GM19023 (cell line): ENCODE data around the gene DNAJC4.

Experiments used
- ATAC-seq: cut with Tn5 transposase; IDR thresholded peaks from one replicate; pipeline ENCODE4 v1.9.1; 2021; ENCODE audit warnings: mild to moderate bottlenecking, moderate library complexity; ENCODE audit not compliant: unreplicated experiment

The DNAJC4 gene

DNA sequence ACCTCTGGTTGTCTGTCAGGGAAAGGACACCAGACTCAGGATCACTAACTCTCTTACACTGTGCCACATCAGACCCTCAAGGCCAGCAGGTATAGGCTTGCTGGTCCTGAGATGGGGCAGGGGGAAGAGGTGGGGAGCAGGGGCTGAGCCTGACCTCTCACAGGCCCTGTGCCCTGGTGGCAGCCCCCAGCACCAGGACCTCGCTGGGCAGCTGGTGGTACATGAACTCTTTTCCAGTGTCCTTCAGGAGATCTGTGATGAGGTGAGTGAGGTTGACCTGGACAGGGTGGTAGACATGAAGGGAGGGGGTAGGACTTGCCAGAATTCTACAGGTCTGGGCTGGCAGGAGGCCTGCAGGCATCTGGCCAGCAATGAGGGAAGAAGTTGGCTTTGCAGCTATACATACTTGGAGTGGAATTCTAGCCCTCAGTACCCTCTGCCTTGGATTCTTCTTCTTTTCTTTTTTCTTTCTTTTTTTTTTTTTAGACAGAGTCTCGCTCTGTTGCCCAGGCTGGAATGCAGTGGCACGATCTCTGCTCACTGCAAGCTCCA lies 2.9 kb upstream of the DNAJC4 start:
- ATAC-seq, result no peak

GRCh38 chr11:64229090-64229743 lies 1.1 kb upstream of the DNAJC4 start:
- ATAC-seq, result no peak

DNA sequence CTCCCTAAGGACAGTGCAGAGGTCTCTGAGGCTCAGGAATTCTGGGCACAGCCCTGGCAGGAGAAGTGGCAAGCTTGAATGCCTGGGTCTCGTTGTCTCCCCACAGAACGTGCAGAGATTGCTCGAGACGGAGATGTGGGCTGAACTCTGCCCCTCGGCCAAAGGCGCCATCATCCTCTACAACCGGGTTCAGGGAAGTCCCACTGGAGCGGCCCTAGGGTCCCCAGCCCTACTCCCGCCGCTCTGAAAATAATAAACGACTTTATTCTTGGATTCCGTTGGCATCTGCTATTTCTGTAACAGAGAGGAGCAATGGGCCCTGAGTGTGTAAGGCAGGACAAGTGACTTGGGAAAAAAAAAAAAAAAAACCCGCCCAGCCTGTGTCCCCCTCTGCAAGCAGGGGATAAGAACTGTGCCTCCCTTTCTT lies 591 bp upstream of the DNAJC4 start:
- ATAC-seq, result no peak

DNA sequence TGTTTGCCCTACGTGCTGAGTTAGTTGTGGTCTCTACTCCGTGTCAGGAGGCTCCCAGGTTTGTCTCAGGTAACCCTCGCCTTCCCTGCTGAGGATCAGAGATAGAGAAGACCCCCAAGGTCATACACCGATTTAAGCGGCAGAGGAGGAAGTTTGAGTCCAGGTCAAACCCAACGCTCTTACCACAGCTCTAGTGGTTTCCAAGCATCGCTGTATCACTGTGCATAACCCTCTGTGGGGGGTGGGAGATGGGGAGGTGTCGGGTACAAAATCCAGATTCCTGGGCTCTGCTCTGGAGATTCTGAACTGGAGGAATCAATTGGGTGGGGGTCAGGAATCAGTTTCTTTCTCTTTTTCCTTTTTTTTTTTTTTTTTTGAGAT lies 627 bp downstream of the DNAJC4 start:
- no peak for ATAC-seq

DNA sequence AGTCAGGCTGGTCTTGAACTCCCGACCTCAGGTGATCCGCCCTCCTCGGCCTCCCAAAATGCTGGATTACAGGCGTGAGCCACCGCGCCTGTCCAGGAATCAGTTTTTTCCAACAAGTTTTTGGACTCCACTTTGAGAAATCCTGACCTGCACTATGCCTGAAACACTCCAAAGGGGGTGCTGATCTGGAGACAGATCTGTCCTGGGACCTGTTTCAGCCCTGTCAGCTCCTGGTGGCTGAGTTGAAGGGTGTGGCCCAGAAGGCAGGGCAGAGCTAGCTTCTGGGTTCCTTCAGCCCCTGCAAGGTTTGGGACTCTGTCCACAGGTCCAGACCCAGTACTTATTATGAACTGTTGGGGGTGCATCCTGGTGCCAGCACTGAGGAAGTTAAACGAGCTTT lies 1.2 kb downstream of the DNAJC4 start:
- ATAC-seq, result no peak

DNA sequence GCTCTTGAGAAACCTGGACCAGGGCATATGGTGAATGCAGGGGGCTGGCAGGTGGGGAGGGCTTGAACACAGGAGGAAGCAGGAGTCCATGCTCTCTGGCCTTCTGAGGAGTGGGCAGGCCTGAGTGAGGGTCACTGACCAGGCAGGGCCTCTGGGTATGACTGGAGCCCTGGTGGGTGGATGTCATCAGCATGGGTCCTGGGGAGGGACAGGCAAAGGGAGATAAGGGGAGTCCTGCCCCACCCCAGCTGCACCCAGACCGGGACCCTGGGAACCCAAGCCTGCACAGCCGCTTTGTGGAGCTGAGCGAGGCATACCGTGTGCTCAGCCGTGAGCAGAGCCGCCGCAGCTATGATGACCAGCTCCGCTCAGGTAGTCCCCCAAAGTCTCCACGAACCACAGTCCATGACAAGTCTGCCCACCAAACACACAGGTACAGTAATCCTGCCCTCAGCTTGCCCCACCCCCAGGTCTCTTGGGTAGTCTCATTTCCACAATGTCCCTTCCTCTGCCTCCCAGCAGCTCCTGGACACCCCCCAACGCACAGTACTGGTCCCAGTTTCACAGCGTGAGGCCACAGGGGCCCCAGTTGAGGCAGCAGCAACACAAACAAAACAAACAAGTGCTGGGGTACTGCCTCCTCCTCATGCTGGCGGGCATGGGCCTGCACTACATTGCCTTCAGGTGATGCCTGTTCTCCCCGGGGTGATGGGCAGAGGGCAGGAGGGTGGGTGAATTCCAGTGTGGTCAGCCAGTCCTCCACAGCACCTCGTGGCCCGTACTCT lies 2.0 kb downstream of the DNAJC4 start:
- ATAC-seq, result no peak

DNA sequence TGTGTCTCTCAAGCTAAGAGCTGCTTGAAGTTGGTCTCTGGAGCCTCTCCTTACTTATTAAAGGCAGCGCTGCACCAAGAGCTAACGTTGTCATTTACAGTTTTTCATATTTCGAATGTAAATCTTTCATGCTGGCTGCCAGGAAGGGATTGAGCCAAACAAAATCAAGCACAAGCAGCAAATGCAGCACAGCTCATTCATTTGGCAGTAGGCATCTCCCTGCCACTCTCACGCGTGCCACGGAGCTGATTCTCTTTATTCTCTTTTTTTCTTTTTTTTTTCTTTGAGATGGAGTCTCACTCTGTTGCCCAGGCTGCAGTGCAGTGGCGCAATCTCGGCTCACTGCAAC lies 2.6 kb downstream of the DNAJC4 start:
- no peak for ATAC-seq

DNA sequence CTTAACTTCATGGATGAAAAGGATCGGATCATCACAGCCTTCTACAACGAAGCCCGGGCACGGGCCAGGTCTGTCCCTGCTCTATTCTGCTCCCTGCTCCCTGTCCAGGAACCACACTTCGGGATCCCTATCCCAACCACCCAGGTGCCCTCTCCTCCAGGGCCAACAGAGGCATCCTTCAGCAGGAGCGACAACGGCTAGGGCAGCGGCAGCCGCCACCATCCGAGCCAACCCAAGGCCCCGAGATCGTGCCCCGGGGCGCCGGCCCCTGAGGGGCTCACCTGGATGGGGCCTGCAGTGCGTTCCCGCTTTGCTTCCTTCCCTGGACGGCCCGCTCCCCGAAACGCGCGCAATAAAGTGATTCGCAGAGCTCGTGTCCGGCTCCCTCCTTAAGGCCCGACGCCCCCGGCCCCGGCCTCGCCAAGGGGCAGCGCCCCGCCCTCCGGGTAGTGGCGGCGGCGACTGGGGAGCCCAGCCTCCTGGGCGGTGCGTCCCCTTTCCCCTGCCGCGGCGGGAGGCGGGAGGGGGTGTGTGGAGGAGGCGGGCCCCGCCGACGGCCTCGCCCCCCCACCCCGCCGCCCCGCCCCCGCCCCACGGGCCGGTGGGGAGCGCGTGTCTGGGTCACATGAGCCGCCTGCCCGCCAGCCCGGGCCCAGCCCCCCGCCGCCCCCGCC lies 3.7 kb downstream of the DNAJC4 start, which contains the start of gene VEGFB:
VEGFB (plus strand) TSS at position 672 of the 674 bp plus-strand sequence. CDS start 250 bp downstream, outside the sequence.
- ATAC-seq, result peak; percentile 35

- peak; percentile 22 for ATAC-seq
Observed at GRCh38 chr11:64234647-64235379, 4.5 kb downstream of the DNAJC4 start.

DNA sequence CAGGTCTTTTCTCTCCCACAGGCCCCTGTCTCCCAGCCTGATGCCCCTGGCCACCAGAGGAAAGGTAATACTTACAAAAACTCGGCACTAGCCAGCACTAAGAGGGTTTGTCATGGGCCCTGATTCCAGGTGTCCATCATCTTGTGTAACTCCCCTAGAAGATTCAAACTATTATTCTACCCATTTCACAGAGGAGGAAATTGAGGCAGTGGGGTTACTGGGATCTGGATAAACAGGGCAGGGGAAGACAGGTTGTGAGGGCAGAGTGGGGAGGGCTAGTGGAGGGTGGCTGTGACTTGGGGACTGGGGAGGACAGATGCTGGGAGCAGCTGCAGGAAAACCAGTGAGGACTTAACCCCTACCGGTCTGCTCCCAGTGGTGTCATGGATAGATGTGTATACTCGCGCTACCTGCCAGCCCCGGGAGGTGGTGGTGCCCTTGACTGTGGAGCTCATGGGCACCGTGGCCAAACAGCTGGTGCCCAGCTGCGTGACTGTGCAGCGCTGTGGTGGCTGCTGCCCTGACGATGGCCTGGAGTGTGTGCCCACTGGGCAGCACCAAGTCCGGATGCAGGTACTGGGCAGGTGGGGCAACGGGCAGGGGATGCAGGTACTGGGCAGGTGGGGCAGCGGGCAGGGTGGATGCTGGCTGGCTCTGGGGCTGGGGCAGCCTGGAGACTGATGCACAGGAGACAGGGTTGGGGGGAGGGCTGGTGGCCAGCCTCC lies 5.3 kb downstream of the DNAJC4 start:
- ATAC-seq, result no peak

DNA sequence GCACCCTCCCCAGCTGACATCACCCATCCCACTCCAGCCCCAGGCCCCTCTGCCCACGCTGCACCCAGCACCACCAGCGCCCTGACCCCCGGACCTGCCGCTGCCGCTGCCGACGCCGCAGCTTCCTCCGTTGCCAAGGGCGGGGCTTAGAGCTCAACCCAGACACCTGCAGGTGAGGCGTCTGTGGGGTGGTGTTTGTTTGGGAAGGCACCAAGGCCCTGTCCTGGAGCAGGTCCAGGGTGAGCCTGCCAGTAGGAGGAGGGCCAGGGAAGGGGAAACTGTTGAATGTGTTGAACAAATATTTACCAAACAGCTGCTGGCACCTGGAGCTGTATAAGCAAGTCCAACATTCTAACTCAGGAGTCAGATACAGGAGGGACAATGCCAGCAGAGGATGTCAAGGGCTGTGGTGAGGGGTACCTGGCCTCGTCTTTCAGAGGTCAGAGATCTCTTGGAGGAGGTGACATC lies 7.2 kb downstream of the DNAJC4 start:
- ATAC-seq, result no peak

DNA sequence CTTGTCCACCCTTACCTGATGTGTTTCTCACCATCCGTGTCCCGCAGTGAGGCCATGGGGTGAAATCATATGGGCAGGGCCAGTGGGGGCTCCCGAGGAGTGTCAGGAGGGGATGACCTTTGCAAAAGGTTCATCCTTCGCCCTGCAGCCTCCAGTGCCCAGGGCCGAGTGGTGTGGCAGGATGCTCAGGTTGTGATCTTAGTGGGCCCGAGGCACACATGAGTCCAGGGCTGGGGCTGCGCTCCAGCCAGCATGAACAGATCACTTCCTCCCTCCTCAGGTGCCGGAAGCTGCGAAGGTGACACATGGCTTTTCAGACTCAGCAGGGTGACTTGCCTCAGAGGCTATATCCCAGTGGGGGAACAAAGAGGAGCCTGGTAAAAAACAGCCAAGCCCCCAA lies 7.7 kb downstream of the DNAJC4 start:
- no peak for ATAC-seq

GRCh38 chr11:64238999-64239398 lies 8.7 kb downstream of the DNAJC4 start:
- no peak for ATAC-seq

DNA sequence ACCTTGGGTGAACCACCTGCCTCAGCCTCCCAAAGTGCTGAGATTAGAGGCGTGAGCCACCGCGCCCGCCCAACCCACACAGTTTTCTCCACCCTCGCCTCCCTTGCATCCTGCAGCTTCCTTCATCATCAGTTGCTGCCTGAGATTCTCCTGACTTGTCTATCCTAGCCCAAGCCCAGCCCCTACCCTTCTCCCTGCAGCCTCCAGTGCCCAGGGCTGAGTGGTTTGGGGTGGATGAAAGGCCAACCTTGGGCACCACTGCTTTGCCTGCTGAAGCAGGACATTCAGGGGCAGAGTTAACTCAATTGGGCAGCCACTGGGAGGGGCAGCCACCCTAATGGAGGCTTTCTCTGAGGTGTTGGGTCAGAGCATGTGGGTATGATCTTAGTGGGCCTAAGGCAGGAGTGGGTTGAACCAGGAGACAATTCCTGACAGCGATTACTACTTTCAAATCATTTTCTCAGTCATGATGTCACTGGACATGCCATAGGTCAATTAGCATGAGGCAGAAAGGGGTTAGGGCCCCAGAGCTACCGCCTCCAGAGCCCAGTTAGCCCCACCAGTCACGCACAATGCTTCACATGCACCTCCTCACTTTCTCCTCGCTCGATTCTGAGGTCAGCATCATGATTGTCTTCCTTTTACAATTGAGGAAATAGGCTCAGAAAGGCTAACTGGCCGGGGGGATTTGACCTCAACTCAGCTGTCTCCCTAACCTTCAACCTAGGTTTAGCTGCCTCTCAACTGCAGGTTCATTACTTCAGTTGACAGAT lies 9.5 kb downstream of the DNAJC4 start:
- ATAC-seq, result no peak

- peak; percentile 53 for ATAC-seq
Observed at GRCh38 chr11:64240435-64241240, 10.3 kb downstream of the DNAJC4 start, which contains the start of gene FKBP2. Gene FKBP2, plus strand, starts transcription at chr11:64241095. Its CDS starts 1,293 bp downstream, at chr11:64242388.

GRCh38 chr11:64241241-64241490 lies 10.8 kb downstream of the DNAJC4 start:
- ATAC-seq, result peak; percentile 73

- peak; percentile 4 for ATAC-seq
Observed at GRCh38 chr11:64241491-64242374, 11.4 kb downstream of the DNAJC4 start.
